Liver (tissue), 3 donors: ENCODE measurements around the gene MON2.

ENCODE experiments used
- CTCF ChIP-seq: fragments of 150-350 bp; IDR thresholded peaks from 2 replicates; pipeline ENCODE4 v1.5.1; 2017; ENCODE audit warnings: improper control_type of control experiment, low read depth, low read length; ENCODE audit not compliant: missing input control
- GABPA ChIP-seq, 2 donors: IDR thresholded peaks in 1 of 2; conservative IDR thresholded peaks in 1 of 2; 2 replicates each; pipeline ENCODE4 v1.6.1; 2016; ENCODE audit warnings: antibody characterized with exemption in 2 of 2, mild to moderate bottlenecking in 1 of 2, moderate library complexity in 1 of 2
- MAX ChIP-seq: IDR thresholded peaks from 2 replicates; pipeline ENCODE4 v1.6.1; 2016; ENCODE audit warnings: antibody characterized with exemption
- REST ChIP-seq: IDR thresholded peaks from 2 replicates; pipeline ENCODE4 v1.6.1; 2016; ENCODE audit warnings: antibody characterized with exemption, mild to moderate bottlenecking
- YY1 ChIP-seq: IDR thresholded peaks from 2 replicates; pipeline ENCODE4 v1.6.1; 2016; ENCODE audit warnings: antibody characterized with exemption, mild to moderate bottlenecking
- donor health status: healthy.
- donor health status: healthy.

- TF ChIP-seq CTCF (no peak), MAX (no peak), YY1 (no peak), REST (no peak), GABPA (IDR thresholded peaks at IDR 0.05 in 1 of 2, conservative IDR thresholded peaks at IDR 0.05 in 1 of 2) (no peak)
These were observed 1.8 kb downstream of the MON2 start for GRCh38 chr12:62468397-62468796.
